ENCODE measurements around the gene MEX3D.
A peak's percentile ranks its signal among the peaks of the same experiment; 100 is the strongest.

MEX3D gene

DNA sequence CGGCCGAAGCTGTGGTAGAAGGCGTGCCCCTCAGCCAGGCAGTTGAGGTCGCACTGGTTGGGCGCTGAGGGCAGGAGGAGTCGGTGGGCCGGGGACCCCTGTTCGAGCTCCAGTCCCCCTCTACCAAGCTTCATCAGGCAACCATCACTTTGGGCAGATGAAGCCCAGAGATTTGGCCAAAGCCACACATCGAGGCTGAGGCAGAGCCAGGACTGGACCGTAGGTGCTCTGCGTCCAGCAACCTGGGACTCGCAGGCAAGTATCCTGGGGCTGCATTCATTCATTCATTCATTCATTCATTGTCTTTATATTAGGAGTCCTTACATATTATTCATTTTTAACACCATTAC lies 59.6 kb downstream of the MEX3D start:
- Histone ChIP-seq H3K27ac (ENCODE audit: poor library complexity, severe bottlenecking) (peak overlapping the region; percentile 38), H3K4me1 (ENCODE audit: insufficient read depth, poor library complexity, severe bottlenecking) (peaks cover 4% of the 10 kb centered on the region), H3K36me3 (ENCODE audit: low read depth) (no peaks in the 10 kb centered on the region), H3K9me3 (ENCODE audit: severe bottlenecking) (peaks cover 2% of the 10 kb centered on the region), H3K27me3 (ENCODE audit: insufficient read depth, poor library complexity, severe bottlenecking) (no peaks in the 10 kb centered on the region), H3K4me3 (ENCODE audit: severe bottlenecking) (no peak overlapping the region)
- DNase-seq (ENCODE audit: low spot score), result no peak
- ATAC-seq (ENCODE audit: low read depth), result no peak
- TF ChIP-seq CTCF (IDR thresholded peaks at IDR 0.05; ENCODE audit: poor library complexity, severe bottlenecking), result no peak

GRCh38 chr19:1507763-1508506 lies 60.2 kb downstream of the MEX3D start:
- DNase-seq (ENCODE audit: low spot score) (peak; percentile 91), ATAC-seq (ENCODE audit: low read depth) (peak; percentile 76)
- H3K4me3 ChIP-seq (ENCODE audit: severe bottlenecking), result peak overlapping the region; percentile 19
- H3K4me1 ChIP-seq (ENCODE audit: insufficient read depth, poor library complexity, severe bottlenecking), result peaks cover 4% of the 10 kb centered on the region
- H3K9me3 ChIP-seq (ENCODE audit: severe bottlenecking), result peaks cover 2% of the 10 kb centered on the region
- no peaks in the 10 kb centered on the region for H3K27me3 ChIP-seq (ENCODE audit: insufficient read depth, poor library complexity, severe bottlenecking)
- H3K36me3 ChIP-seq (ENCODE audit: low read depth), result no peaks in the 10 kb centered on the region
- no peak for TF ChIP-seq CTCF (IDR thresholded peaks at IDR 0.05; ENCODE audit: poor library complexity, severe bottlenecking)
- H3K27ac ChIP-seq (ENCODE audit: poor library complexity, severe bottlenecking), result peak overlapping the region; percentile 38

DNA sequence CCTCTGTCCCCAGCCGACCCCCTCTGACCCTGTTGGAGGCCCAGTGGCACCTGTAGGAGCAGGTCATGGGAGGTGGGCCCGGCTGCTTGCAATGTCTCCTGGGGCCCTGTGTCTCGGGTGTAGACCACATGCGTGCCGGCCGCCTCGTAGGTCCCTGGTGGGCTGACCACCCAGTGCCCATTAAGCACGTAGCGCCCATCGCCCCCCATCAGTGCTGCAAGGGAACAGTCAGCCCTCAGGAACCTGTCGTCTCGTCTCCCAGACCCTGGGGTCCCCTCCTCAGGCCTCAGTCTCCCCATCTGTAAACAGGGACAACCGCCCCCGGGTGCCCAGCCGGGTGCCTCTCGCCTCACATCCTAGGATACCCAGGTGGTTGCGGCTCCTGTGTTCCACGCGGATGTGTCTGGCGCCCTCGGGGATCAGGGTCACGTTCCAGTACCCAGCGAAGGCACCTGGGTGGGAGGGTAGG lies 60.9 kb downstream of the MEX3D start:
- peak; percentile 61 for DNase-seq (ENCODE audit: low spot score)
- Histone ChIP-seq H3K9me3 (ENCODE audit: severe bottlenecking) (peaks cover 1% of the 10 kb centered on the region), H3K27ac (ENCODE audit: poor library complexity, severe bottlenecking) (peak overlapping the region; percentile 38), H3K4me3 (ENCODE audit: severe bottlenecking) (no peak overlapping the region), H3K4me1 (ENCODE audit: insufficient read depth, poor library complexity, severe bottlenecking) (peaks cover 3% of the 10 kb centered on the region), H3K27me3 (ENCODE audit: insufficient read depth, poor library complexity, severe bottlenecking) (no peaks in the 10 kb centered on the region), H3K36me3 (ENCODE audit: low read depth) (no peaks in the 10 kb centered on the region)
- ATAC-seq (ENCODE audit: low read depth), result no peak
- TF ChIP-seq CTCF (IDR thresholded peaks at IDR 0.05; ENCODE audit: poor library complexity, severe bottlenecking), result no peak

DNA sequence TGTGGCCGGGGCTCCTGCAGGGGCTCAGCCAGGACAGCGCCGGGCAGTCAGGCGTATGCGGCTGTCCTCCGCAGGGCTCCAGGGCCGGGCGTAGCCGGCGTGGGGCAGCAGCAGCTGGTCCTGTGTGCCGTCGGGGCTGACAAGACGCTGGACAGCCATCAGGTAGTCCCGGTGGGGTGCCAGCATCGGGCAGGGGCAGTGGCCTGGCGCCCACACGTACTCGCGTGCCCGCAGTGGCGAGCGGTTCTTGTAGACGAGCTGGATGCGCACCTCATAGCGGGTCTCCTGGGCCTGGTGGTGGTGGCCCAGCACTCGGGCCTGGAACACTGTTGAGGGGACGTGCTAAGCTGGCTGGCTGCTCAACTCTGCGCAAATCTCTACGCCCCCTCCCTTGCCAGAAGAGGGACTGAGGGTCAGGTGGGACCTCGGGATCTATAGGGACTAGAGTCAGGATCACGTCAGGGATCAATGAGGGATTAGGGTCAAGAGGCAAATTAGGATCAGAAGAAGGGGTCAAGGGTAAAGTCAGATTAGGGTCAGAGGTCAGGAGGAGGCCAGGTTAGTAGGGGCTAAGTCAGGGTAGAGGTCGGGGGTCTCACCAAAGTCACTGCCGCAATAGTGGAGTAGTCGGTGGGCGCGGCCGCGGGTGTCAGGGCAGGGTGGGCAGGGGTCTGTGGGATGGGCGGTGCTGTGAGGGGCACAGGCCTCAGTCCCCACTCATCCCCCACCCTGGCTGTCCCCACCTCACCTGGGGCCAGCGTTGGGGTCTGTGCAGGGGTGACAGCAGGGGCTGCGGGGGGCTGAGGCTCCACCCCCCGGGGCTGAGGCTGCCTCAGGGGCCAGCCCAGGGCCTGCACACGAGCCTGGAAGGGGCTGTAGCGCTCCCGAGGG lies 61.9 kb downstream of the MEX3D start:
- no peaks in the 10 kb centered on the region for H3K27me3 ChIP-seq (ENCODE audit: insufficient read depth, poor library complexity, severe bottlenecking)
- no peak for TF ChIP-seq CTCF (IDR thresholded peaks at IDR 0.05; ENCODE audit: poor library complexity, severe bottlenecking)
- DNase-seq (ENCODE audit: low spot score), result no peak

More for the DNA sequence above, 61.9 kb downstream of the MEX3D start:
- no peak overlapping the region for H3K4me3 ChIP-seq (ENCODE audit: severe bottlenecking)
- no peaks in the 10 kb centered on the region for H3K36me3 ChIP-seq (ENCODE audit: low read depth)
- no peak overlapping the region for H3K27ac ChIP-seq (ENCODE audit: poor library complexity, severe bottlenecking)
- ATAC-seq (ENCODE audit: low read depth), result no peak
- no peaks in the 10 kb centered on the region for H3K9me3 ChIP-seq (ENCODE audit: severe bottlenecking)
- no peaks in the 10 kb centered on the region for H3K4me1 ChIP-seq (ENCODE audit: insufficient read depth, poor library complexity, severe bottlenecking)
